Endometrium (tissue), 2 donors: ENCODE data around the gene LHX3.

Source experiments
- FAIRE-seq: peaks from 2 replicates; lab custom pipeline; 2012; peaks lifted over from hg19 to GRCh38; lab: Jason Lieb, UNC
- donor health status: control.
- donor health status: control.

Gene LHX3

GRCh38 chr9:136204838-136205706 lies at the start of gene LHX3:
Gene LHX3, minus strand, starts transcription at chr9:136205128. Its CDS starts 116 bp downstream, at chr9:136205012.
- no peak for FAIRE-seq

GRCh38 chr9:136253246-136254130 lies 48.6 kb upstream of the LHX3 start:
- no peak for FAIRE-seq

- no peak for FAIRE-seq
Measured at GRCh38 chr9:136252846-136253245, 47.9 kb upstream of the LHX3 start.

- no peak for FAIRE-seq
Measured at GRCh38 chr9:136252281-136252680, 47.4 kb upstream of the LHX3 start.

GRCh38 chr9:136251264-136252115 lies 46.6 kb upstream of the LHX3 start:
- FAIRE-seq = no peak

- FAIRE-seq = no peak
Measured at GRCh38 chr9:136250676-136251075, 45.7 kb upstream of the LHX3 start.

- no peak for FAIRE-seq
Measured at GRCh38 chr9:136249877-136250559, 45.1 kb upstream of the LHX3 start.

GRCh38 chr9:136248951-136249876 lies 44.3 kb upstream of the LHX3 start:
- FAIRE-seq = no peak

- no peak for FAIRE-seq
Measured at GRCh38 chr9:136247947-136248637, 43.2 kb upstream of the LHX3 start.

- no peak for FAIRE-seq
Measured at GRCh38 chr9:136247551-136247916, 42.6 kb upstream of the LHX3 start.

- FAIRE-seq = no peak
Measured at GRCh38 chr9:136246849-136247550, 42.1 kb upstream of the LHX3 start.

GRCh38 chr9:136245219-136246150 lies 40.6 kb upstream of the LHX3 start, which contains the start of gene QSOX2:
Gene QSOX2, minus strand, starts transcription at chr9:136245812. Its CDS starts 9 bp downstream, at chr9:136245803.
- no peak for FAIRE-seq

GRCh38 chr9:136244969-136245218 lies 40.0 kb upstream of the LHX3 start:
- FAIRE-seq = no peak

- FAIRE-seq = no peak
Measured at GRCh38 chr9:136244122-136244968, 39.4 kb upstream of the LHX3 start.

- no peak for FAIRE-seq
Measured at GRCh38 chr9:136243631-136244030, 38.7 kb upstream of the LHX3 start.

- no peak for FAIRE-seq
Measured at GRCh38 chr9:136242918-136243525, 38.1 kb upstream of the LHX3 start.

- FAIRE-seq = no peak
Measured at GRCh38 chr9:136242248-136242647, 37.3 kb upstream of the LHX3 start.
